GM18951 (cell line): ENCODE measurements around the gene PSMD9.

Experiments
- POLR2A ChIP-seq: IDR thresholded peaks from 4 replicates; pipeline ENCODE4 v1.6.1; 2011; ENCODE audit warnings: mild to moderate bottlenecking; ENCODE audit not compliant: insufficient read length, insufficient read depth; ENCODE audit errors: extremely low read depth
- in situ Hi-C: fragments of 300-500 bp; cut with MboI; formaldehyde crosslinking; loops from one replicate; pipeline ENCODE4 v1.12.0; 2022; ENCODE audit warnings: low sequenced_read_pairs, mixed read lengths, inconsistent platforms; ENCODE audit not compliant: unreplicated experiment

Gene PSMD9

DNA sequence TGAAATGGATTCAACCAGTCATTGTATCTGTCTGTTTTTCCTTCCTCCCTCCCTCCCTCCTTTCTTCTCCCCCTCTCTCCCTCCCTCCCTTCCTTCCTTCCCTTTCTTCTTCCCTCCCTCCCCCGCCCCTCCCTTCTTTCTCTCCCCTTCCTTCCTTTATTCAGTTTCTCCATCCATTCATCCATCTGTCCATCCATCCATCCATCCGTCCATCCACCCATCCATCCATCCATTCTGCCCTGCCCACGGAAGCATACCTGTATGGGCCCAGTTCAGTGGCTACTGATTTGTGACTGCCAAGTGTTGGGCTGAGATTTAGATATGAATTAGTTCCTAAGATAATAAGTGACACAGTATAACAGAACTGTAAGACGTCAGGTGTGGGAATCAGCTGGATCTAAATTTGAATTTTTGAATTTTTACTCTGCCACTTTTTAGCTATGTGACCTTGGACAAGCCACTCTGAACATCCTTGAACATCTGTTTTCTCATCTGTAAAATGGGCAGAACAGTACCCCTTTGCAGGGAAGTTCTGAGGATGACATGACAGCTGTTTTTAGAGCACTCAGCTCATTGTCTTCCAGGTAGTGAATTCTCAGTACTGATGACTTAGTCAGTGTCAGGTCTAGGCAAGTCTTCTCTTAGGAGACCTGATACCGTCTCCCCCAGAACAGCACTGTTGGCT lies 72.7 kb downstream of the PSMD9 start:
- in situ Hi-C loops, result no loop called here
- no peak for TF ChIP-seq POLR2A

DNA sequence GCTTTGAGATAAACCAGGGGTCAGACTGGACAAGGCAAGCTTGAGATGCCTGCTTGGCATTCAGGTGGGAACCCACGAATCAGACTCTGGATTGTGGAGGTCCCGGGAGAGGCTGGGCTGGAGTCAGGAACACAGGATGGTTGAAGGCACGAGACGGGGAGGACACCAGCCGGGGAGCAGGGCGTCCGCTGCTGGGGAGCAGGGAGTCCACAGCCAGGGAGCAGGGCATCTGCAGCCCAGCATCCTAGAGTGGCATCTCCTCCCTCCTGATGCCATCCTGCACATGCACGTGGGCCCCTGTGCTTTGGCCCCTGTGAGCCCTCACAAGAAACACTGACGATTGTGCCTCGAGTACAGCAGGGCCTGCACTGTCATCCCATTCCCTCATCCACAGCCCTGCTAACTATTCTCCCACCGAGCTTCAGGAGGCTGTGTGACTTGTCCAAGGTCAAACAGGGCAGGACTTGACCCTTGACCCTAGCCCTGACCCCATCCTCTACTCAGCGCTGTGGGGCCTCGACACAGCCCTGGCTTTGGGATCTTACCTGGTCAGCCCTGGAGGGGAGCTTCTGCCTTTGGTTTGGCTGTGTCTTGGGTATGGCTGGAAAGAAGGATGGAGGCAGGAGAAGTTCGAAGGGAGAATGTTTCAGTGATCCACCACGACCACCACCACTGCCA lies 74.9 kb downstream of the PSMD9 start:
- in situ Hi-C loops, result no loop called here
- no peak for TF ChIP-seq POLR2A

DNA sequence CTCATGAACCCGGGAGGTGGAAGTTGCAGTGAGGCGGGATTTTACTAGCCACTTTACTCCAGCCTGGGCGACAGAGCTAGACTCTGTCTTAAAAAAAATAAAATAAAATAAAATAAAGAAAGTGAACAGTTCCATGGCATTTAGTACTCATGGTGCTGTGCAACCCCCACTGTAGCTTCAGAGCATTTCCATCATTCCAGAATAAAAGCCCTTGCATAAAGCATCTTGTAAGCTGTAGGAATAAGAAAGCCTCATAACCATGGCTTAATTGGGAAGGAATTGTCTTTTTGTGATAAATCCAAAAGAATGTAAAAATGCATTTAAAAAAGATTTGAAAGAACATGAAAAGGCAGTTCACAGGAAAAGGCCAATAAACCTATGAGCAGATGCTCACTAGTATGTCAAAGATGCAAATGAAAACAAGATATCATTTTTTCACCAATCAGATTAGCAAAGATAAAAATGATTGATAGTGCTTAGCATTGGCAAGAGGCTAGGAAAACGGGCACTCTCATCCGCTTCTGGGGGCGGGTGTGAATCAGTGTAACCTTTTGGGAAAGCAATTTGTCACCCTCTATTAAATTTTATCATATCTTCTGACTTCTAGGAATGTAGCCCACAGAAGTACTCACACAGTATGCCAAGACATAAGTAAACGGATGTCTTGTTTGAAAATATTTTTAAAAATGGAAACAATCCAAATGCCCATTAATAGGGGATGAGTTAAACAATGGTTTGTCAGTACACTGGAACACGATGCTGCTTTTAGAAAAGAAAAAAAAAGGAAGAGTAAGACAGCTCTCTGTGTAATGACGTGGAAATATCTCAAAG lies 76.4 kb downstream of the PSMD9 start:
- in situ Hi-C loops, result no loop called here
- no peak for TF ChIP-seq POLR2A

DNA sequence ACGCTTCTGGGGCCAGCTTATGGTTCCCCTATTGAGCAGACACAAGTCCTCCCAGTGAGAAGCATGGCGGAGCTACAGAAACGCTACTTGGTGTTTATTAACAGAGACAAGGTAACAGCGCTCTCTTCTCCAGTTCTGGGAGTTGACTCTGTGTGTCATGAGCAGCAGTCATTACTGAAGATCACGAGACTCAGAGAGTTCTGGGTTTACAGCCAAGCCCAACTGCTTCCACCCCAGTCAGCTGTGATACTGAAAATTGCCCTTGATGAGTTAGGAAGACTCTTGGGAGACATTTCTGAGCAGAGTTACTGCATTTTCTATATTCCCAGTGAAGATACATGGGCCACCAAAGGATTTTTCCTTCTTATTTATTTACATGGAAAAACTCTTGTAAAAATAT lies 78.4 kb downstream of the PSMD9 start:
- no peak for TF ChIP-seq POLR2A
- in situ Hi-C loops, result no loop called here
